Measurements from ENCODE around the gene TTC3.

DNA sequence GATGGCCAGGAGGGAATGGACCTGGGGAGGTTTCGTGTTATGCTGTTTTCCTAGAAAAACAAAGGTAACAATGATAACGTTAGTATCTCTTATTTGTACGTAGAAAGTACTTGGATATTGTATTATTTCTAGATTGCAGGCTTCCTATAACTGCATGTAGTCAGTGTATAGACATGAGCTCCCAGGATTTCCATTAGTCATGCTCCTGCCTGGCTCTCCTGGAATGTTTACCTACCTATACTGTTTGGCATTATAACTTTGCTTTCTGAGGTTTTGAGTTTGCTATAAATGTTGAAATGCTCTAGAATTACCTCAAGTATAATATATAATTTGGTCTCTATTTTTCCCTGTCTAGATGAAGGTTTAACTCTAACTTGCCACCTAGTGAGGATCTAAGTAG lies 66.1 kb downstream of the TTC3 start:
- TF ChIP-seq CTCF (conservative IDR thresholded peaks at IDR 0.05) (no peak), EZH2 (IDR thresholded peaks at IDR 0.05; ENCODE audit: low read depth) (no peak)

Measured in PC-9 (cell line).